Lower lobe of right lung (tissue), 2 donors: ENCODE results near the gene COL18A1. TPM values are rescaled to one million over a fixed set of nuclear protein-coding genes. Genes with fewer than 3 reads are reported as not detected.

ENCODE experiments used
- ATAC-seq, 2 donors: fragments of 200-7000 bp; cut with Tn5 transposase; one replicate each; pipeline ENCODE4 v1.9.1; 2020 to 2022; ENCODE audit warnings: mild to moderate bottlenecking in 2 of 2, moderate library complexity in 2 of 2
- DNase-seq: peaks from one replicate; pipeline ENCODE4 v3.0.0-alpha.2; 2020
- H3K27ac ChIP-seq: fragments of 200-600 bp; one replicate; pipeline ENCODE4 v1.8.0; 2022
- H3K27me3 ChIP-seq: fragments of 200-600 bp; one replicate; pipeline ENCODE4 v1.8.0; 2022; ENCODE audit warnings: low read depth
- H3K36me3 ChIP-seq: fragments of 200-600 bp; one replicate; pipeline ENCODE4 v1.8.0; 2022; ENCODE audit warnings: mild to moderate bottlenecking
- H3K4me1 ChIP-seq: fragments of 200-600 bp; one replicate; pipeline ENCODE4 v1.8.0; 2022
- H3K4me3 ChIP-seq: fragments of 200-600 bp; one replicate; pipeline ENCODE4 v1.8.0; 2022; ENCODE audit warnings: mild to moderate bottlenecking
- H3K9me3 ChIP-seq: fragments of 200-600 bp; one replicate; pipeline ENCODE4 v1.8.0; 2022
- intact Hi-C: fragments of 100-400 bp; cut with DNase I; formaldehyde crosslinking; loops from one replicate; pipeline ENCODE4 v1.11.0; 2022
- total RNA-seq: library from RNA; stranded (reverse); fragmentation: NEBNext Ultra II Directional; extraction: Animal tissue kit (Norgen Biotek cat#: 25700); gene quantifications from one replicate; pipeline ENCODE4 v1.2.1, GENCODE V29; 2021
- TF ChIP-seq, protein P1 (sequence below): fragments of 200-600 bp; IDR thresholded peaks from one replicate; pipeline ENCODE4 v1.8.0; 2022; ENCODE audit warnings: antibody characterized with exemption, mild to moderate bottlenecking
- donor health status: DM: no; HTN: yes; CAD: no; lungs with severe emphysema.

COL18A1 gene
- total RNA-seq, 1 donor from 2014 or later = 45.1 TPM

GRCh38 chr21:45516671-45517151 lies 111.7 kb downstream of the COL18A1 start:
- Histone ChIP-seq H3K9me3 (peaks cover 34% of the 10 kb centered on the region), H3K4me1 (peaks cover 10% of the 10 kb centered on the region), H3K27me3 (no peaks in the 10 kb centered on the region), H3K36me3 (peaks cover 21% of the 10 kb centered on the region), H3K4me3 (no peak overlapping the region), H3K27ac (no peak overlapping the region)
- TF ChIP-seq, protein P1, sequence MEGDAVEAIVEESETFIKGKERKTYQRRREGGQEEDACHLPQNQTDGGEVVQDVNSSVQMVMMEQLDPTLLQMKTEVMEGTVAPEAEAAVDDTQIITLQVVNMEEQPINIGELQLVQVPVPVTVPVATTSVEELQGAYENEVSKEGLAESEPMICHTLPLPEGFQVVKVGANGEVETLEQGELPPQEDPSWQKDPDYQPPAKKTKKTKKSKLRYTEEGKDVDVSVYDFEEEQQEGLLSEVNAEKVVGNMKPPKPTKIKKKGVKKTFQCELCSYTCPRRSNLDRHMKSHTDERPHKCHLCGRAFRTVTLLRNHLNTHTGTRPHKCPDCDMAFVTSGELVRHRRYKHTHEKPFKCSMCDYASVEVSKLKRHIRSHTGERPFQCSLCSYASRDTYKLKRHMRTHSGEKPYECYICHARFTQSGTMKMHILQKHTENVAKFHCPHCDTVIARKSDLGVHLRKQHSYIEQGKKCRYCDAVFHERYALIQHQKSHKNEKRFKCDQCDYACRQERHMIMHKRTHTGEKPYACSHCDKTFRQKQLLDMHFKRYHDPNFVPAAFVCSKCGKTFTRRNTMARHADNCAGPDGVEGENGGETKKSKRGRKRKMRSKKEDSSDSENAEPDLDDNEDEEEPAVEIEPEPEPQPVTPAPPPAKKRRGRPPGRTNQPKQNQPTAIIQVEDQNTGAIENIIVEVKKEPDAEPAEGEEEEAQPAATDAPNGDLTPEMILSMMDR = no peak
- ATAC-seq (no peak), DNase-seq (peak; percentile 27)
- intact Hi-C loops = no loop called here

GRCh38 chr21:45517249-45518065 lies 112.5 kb downstream of the COL18A1 start:
- no peak for ATAC-seq
- Histone ChIP-seq H3K27ac (peak overlapping the region; percentile 6), H3K4me1 (peaks cover 10% of the 10 kb centered on the region), H3K9me3 (peaks cover 34% of the 10 kb centered on the region), H3K27me3 (no peaks in the 10 kb centered on the region), H3K36me3 (peaks cover 14% of the 10 kb centered on the region), H3K4me3 (no peak overlapping the region)
- DNase-seq = peak; percentile 64
- TF ChIP-seq, protein P1 = no peak
- intact Hi-C loops = no loop called here

DNA sequence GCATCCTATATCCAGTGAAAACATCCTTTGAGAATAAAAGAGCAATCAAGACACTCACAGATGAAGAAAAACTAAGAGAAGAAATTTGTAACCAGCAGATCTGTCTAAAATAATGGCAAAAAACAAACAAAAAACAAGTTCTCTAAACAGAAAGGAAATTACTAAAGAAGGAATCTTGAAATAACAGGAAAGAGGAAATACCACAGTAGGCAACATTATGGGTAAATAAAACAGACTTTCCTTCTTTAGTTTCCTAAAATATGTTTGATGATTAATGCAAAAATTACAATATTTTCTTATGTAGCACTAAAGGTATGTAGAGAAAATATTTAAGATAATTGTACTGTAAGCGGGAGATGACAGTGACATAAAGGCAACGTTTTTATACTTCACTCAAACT lies 113.8 kb downstream of the COL18A1 start:
- Histone ChIP-seq H3K9me3 (peaks cover 34% of the 10 kb centered on the region), H3K27me3 (no peaks in the 10 kb centered on the region), H3K36me3 (peaks cover 7% of the 10 kb centered on the region), H3K4me1 (peaks cover 7% of the 10 kb centered on the region), H3K4me3 (no peak overlapping the region), H3K27ac (no peak overlapping the region)
- DNase-seq (no peak), ATAC-seq (no peak)
- intact Hi-C loops = no loop called here
- TF ChIP-seq, protein P1 = no peak

DNA sequence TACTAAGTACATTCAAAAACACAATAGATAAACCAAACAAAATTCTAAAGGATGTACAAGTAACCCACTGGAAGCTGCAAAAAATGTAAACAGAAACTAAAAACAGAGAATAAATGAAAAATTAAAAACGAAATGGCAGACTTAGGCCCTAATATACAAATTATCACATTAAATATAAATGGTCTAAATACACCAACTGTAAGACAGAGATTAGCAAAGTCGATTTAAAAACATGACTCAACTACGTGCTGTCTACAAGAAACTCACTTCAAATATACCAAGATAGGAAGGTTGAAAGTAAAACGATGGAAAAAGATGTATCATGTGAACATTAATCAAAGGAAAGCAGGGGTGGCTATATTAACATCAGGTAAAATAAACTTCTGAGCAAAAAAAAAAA lies 114.2 kb downstream of the COL18A1 start:
- intact Hi-C loops = no loop called here
- Histone ChIP-seq H3K27ac (no peak overlapping the region), H3K4me3 (no peak overlapping the region), H3K4me1 (peaks cover 3% of the 10 kb centered on the region), H3K27me3 (no peaks in the 10 kb centered on the region), H3K36me3 (peaks cover 7% of the 10 kb centered on the region), H3K9me3 (peaks cover 34% of the 10 kb centered on the region)
- ATAC-seq = no peak
- TF ChIP-seq, protein P1 = no peak
- DNase-seq = no peak

GRCh38 chr21:45521241-45521640 lies 116.3 kb downstream of the COL18A1 start:
- H3K9me3 ChIP-seq = peaks cover 34% of the 10 kb centered on the region
- ATAC-seq (no peak), DNase-seq (no peak)
- intact Hi-C loops = no loop called here
- no peak overlapping the region for H3K27ac ChIP-seq
- no peaks in the 10 kb centered on the region for H3K27me3 ChIP-seq
- H3K4me1 ChIP-seq = no peaks in the 10 kb centered on the region
- H3K4me3 ChIP-seq = no peak overlapping the region
- peaks cover 9% of the 10 kb centered on the region for H3K36me3 ChIP-seq
- TF ChIP-seq, protein P1 = no peak
